BE2C (cell line): ENCODE measurements around the gene GPC6.

Experiments
- DNase-seq: peaks from one replicate; pipeline ENCODE4 v3.0.0-alpha.2; 2020
- H3K27me3 ChIP-seq: fragments of 250-450 bp; sonication (Bioruptor Pico); 2 replicates; pipeline ENCODE4 v1.5.1; 2020; ENCODE audit warnings: mild to moderate bottlenecking
- H3K36me3 ChIP-seq: fragments of 250-450 bp; sonication (Bioruptor Pico); 2 replicates; pipeline ENCODE4 v1.5.1; 2020; ENCODE audit warnings: mild to moderate bottlenecking
- H3K4me1 ChIP-seq: fragments of 250-450 bp; sonication (Bioruptor Pico); 2 replicates; pipeline ENCODE4 v1.5.1; 2020
- H3K4me3 ChIP-seq: 2 replicates; pipeline ENCODE4 v1.5.1; 2011; ENCODE audit warnings: low read depth, low read length
- H3K9me3 ChIP-seq: fragments of 250-450 bp; sonication (Bioruptor Pico); 2 replicates; pipeline ENCODE4 v1.5.1; 2020
- CTCF ChIP-seq: IDR thresholded peaks from 2 replicates; pipeline ENCODE4 v1.5.1; 2012; ENCODE audit warnings: mild to moderate bottlenecking, low read depth, low read length

GPC6 gene

DNA sequence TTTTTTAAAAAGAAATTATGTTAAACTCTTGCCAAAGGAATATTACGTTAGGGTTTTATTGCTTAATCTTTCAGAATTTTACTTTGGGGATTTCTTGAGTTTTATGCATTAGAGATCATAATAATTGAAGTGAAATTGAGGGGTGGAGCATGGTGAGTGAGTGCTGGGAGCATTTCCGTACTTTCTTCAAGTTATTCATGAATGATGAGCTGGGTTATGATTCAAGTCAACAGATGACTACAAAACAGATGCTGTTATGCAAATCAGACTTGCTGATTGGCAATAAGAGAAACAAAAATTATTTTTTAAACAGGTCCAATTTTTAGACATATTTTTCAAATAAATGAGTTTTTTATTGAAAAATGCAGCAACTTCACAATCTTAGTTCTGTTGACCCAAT lies 748.6 kb downstream of the GPC6 start:
- Histone ChIP-seq H3K36me3 (no peaks in the 10 kb centered on the region), H3K27me3 (no peaks in the 10 kb centered on the region), H3K4me3 (no peak overlapping the region), H3K4me1 (peaks cover 4% of the 10 kb centered on the region; the same call in 1 of the 2 replicates), H3K9me3 (peaks cover 6% of the 10 kb centered on the region; the same call in 1 of the 2 replicates)
- no peak for DNase-seq
- no peak for TF ChIP-seq CTCF

GRCh38 chr13:93976528-93976927 lies 749.9 kb downstream of the GPC6 start:
- DNase-seq = no peak
- H3K27me3 ChIP-seq = no peaks in the 10 kb centered on the region
- no peak overlapping the region for H3K4me3 ChIP-seq
- peaks cover 6% of the 10 kb centered on the region; the same call in 1 of the 2 replicates for H3K9me3 ChIP-seq
- H3K36me3 ChIP-seq = no peaks in the 10 kb centered on the region
- no peak for TF ChIP-seq CTCF
- H3K4me1 ChIP-seq = no peaks in the 10 kb centered on the region

GRCh38 chr13:93977986-93978385 lies 751.4 kb downstream of the GPC6 start:
- DNase-seq = no peak
- no peak overlapping the region for H3K4me3 ChIP-seq
- H3K27me3 ChIP-seq = no peaks in the 10 kb centered on the region
- no peaks in the 10 kb centered on the region for H3K36me3 ChIP-seq
- peaks cover 6% of the 10 kb centered on the region; the same call in 1 of the 2 replicates for H3K9me3 ChIP-seq
- no peak for TF ChIP-seq CTCF
- no peaks in the 10 kb centered on the region for H3K4me1 ChIP-seq

DNA sequence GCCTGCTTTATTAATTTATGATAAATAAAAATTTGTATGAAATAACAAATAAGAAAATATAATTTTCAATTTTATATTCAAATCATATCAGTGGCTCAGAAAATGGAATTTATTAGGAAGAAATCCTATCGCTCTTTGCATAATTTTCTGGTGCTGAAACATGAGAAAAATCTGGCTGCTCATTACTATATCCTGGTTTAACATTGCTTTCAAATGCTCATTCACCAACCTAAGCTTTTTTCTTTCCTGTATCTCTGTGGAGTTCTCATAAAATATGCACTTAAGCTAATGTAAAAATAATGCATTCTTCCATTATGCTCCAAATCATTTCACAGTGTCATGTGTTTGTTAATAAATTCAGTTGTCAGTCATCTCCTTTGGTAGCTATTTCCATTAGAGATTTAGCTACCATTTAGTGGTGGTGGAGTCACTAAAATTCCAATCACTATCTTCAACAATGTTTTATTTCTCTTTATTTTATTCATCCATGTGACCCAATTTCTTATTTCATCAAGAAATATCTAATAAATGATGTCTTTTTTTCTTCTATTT lies 754.9 kb downstream of the GPC6 start:
- Histone ChIP-seq H3K9me3 (peaks cover 6% of the 10 kb centered on the region; the same call in 1 of the 2 replicates), H3K27me3 (no peaks in the 10 kb centered on the region), H3K36me3 (no peaks in the 10 kb centered on the region), H3K4me1 (no peaks in the 10 kb centered on the region), H3K4me3 (no peak overlapping the region)
- TF ChIP-seq CTCF = no peak
- no peak for DNase-seq

DNA sequence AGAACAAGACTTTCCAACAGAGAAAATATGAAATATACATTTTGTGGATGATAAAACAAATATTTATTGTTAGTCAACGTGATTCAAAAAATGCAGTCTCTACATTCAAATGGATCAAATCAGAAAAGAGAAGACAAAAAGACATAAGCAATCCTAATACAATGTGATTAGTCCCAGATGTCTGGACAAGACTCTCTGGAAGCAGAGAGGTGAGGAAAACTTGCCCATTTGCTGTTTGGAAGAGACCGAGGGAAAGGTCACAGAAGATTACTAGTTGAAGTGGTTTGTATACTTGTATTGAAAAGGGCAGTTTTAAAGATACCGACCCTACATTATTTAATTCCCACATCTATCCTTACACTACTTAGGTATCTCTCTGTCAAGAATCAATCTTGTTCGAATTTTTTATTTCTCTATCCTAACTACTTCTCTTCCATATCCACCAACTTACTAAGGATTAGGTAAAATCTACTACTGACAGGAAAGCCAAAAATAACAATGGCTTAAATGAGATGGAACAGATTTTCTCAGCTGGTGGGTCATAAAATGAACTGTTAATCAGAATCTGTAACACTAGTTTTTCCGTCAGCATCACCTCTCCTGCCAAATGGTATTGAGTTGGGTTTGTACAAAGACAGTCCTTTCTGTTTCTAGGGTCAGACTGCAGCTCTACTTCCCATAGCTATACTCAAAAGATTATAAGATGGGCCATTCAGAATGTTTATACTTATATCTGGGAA lies 755.7 kb downstream of the GPC6 start:
- no peak overlapping the region for H3K4me3 ChIP-seq
- H3K36me3 ChIP-seq = no peaks in the 10 kb centered on the region
- peaks cover 6% of the 10 kb centered on the region; the same call in 1 of the 2 replicates for H3K9me3 ChIP-seq
- no peaks in the 10 kb centered on the region for H3K27me3 ChIP-seq
- DNase-seq = no peak
- TF ChIP-seq CTCF = no peak
- H3K4me1 ChIP-seq = no peaks in the 10 kb centered on the region

DNA sequence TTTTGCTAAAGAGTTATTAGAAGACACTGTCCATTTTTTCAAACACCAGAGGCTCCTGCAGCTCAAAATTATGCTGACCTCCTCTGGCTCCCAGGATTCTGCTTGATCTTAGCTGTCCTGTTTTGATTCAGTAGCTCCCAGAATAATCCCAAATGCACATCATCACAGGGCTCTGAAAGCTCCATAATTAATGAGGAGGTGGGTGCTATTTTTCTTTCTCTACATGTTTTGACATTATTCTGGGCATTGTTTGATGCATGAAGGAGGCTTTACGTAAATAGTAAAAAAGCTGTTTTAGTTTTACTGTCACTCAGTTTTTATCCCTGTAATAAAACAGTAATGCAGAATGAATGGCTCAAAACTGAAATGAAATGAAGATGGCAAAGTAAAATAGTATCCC lies 757.4 kb downstream of the GPC6 start:
- TF ChIP-seq CTCF = no peak
- Histone ChIP-seq H3K36me3 (no peaks in the 10 kb centered on the region), H3K4me3 (no peak overlapping the region), H3K4me1 (no peaks in the 10 kb centered on the region), H3K27me3 (no peaks in the 10 kb centered on the region), H3K9me3 (no peaks in the 10 kb centered on the region)
- no peak for DNase-seq
